ENCODE data around the gene RPS18. TPM values are rescaled to one million over a fixed set of nuclear protein-coding genes. Genes with fewer than 3 reads are reported as not detected.

RPS18 gene
- total RNA-seq, 2 donors from 2014 or later: 2,541 to 3,009 TPM

GRCh38 chr6:33278810-33279209 is 6.9 kb downstream of the RPS18 start:
- H3K9me3 Mint-ChIP-seq: no peaks in the 10 kb centered on the region
- no peak overlapping the region for H3K27ac Mint-ChIP-seq
- no peaks in the 10 kb centered on the region for H3K27me3 Mint-ChIP-seq (ENCODE audit: insufficient read depth)
- Histone ChIP-seq H3K27me3 (ENCODE audit: control insufficient read depth, insufficient read depth, low read length, poor library complexity, severe bottlenecking) (no peaks in the 10 kb centered on the region), H3K4me1 (ENCODE audit: control insufficient read depth, insufficient read depth, low read length) (no peaks in the 10 kb centered on the region), H3K9me3 (ENCODE audit: control insufficient read depth, low read length) (no peaks in the 10 kb centered on the region), H3K4me3 (ENCODE audit: low read length) (no peak overlapping the region), H3K9ac (ENCODE audit: extremely low read depth, low read length, poor library complexity, severe bottlenecking) (no peak overlapping the region), H3K27ac (ENCODE audit: low read depth, low read length) (no peak overlapping the region), H3K36me3 (ENCODE audit: control insufficient read depth, insufficient read depth, low read length) (peaks cover 62% of the 10 kb centered on the region)
- DNase-seq: no peak
- H3K36me3 Mint-ChIP-seq (ENCODE audit: low read depth): peaks cover 46% of the 10 kb centered on the region
- H3K4me1 Mint-ChIP-seq: peaks cover 31% of the 10 kb centered on the region
- no peak for TF ChIP-seq CTCF (conservative IDR thresholded peaks at IDR 0.05)
- no peak overlapping the region for H3K4me3 Mint-ChIP-seq
- 90 to 100% methylated on average over 1 to 3 of the region's 3 CpGs for WGBS, 2 experiments (ENCODE audit: insufficient coverage in 1 of 2, insufficient read length in 1 of 2)

- DNase-seq: no peak
- H3K4me3 ChIP-seq (ENCODE audit: low read length): no peak overlapping the region
- H3K4me1 Mint-ChIP-seq: peaks cover 29% of the 10 kb centered on the region
- H3K27ac Mint-ChIP-seq: no peak overlapping the region
- no peak for TF ChIP-seq CTCF (conservative IDR thresholded peaks at IDR 0.05)
- H3K27me3 ChIP-seq (ENCODE audit: control insufficient read depth, insufficient read depth, low read length, poor library complexity, severe bottlenecking): no peaks in the 10 kb centered on the region
- H3K27me3 Mint-ChIP-seq (ENCODE audit: insufficient read depth): no peaks in the 10 kb centered on the region
- peaks cover 59% of the 10 kb centered on the region for H3K36me3 ChIP-seq (ENCODE audit: control insufficient read depth, insufficient read depth, low read length)
- WGBS, 2 experiments (ENCODE audit: insufficient coverage in 1 of 2, insufficient read length in 1 of 2): 92 to 95% methylated on average over 7 to 13 of the region's 13 CpGs
- no peak overlapping the region for H3K27ac ChIP-seq (ENCODE audit: low read depth, low read length)
- H3K9me3 Mint-ChIP-seq: no peaks in the 10 kb centered on the region
- H3K4me1 ChIP-seq (ENCODE audit: control insufficient read depth, insufficient read depth, low read length): no peaks in the 10 kb centered on the region
- H3K9me3 ChIP-seq (ENCODE audit: control insufficient read depth, low read length): no peaks in the 10 kb centered on the region
- H3K4me3 Mint-ChIP-seq: no peak overlapping the region
- H3K36me3 Mint-ChIP-seq (ENCODE audit: low read depth): peaks cover 44% of the 10 kb centered on the region
- H3K9ac ChIP-seq (ENCODE audit: extremely low read depth, low read length, poor library complexity, severe bottlenecking): no peak overlapping the region
Measured at GRCh38 chr6:33279257-33279695, 7.4 kb downstream of the RPS18 start.

- Histone ChIP-seq H3K9me3 (ENCODE audit: control insufficient read depth, low read length) (no peaks in the 10 kb centered on the region), H3K27me3 (ENCODE audit: control insufficient read depth, insufficient read depth, low read length, poor library complexity, severe bottlenecking) (no peaks in the 10 kb centered on the region), H3K4me3 (ENCODE audit: low read length) (no peak overlapping the region), H3K36me3 (ENCODE audit: control insufficient read depth, insufficient read depth, low read length) (peaks cover 59% of the 10 kb centered on the region), H3K27ac (ENCODE audit: low read depth, low read length) (no peak overlapping the region), H3K9ac (ENCODE audit: extremely low read depth, low read length, poor library complexity, severe bottlenecking) (no peak overlapping the region), H3K4me1 (ENCODE audit: control insufficient read depth, insufficient read depth, low read length) (no peaks in the 10 kb centered on the region)
- peak overlapping the region; percentile 52 for H3K27ac Mint-ChIP-seq
- DNase-seq: peak; percentile 91
- H3K4me1 Mint-ChIP-seq: peaks cover 21% of the 10 kb centered on the region
- TF ChIP-seq CTCF (conservative IDR thresholded peaks at IDR 0.05): peak; percentile 90
- no peaks in the 10 kb centered on the region for H3K27me3 Mint-ChIP-seq (ENCODE audit: insufficient read depth)
- no peak overlapping the region for H3K4me3 Mint-ChIP-seq
- peaks cover 40% of the 10 kb centered on the region for H3K36me3 Mint-ChIP-seq (ENCODE audit: low read depth)
- H3K9me3 Mint-ChIP-seq: no peaks in the 10 kb centered on the region
- WGBS, 2 experiments (ENCODE audit: insufficient coverage in 1 of 2, insufficient read length in 1 of 2): 82% methylated on average over 5 of the region's 5 CpGs; no CpG with 5 or more reads in 1 of the 2 experiments
Measured at GRCh38 chr6:33279971-33280511, 8.2 kb downstream of the RPS18 start.
